ENCODE data around the gene HMOX2.
A peak's percentile ranks its signal among the peaks of the same experiment; 100 is the strongest.

The HMOX2 gene

GRCh38 chr16:4465977-4466779, 10.0 kb upstream of the HMOX2 start:
- DNase-seq (ENCODE audit: low read depth), result no peak

- DNase-seq (ENCODE audit: low read depth), result no peak
These were observed 8.3 kb upstream of the HMOX2 start for GRCh38 chr16:4467916-4468315.

GRCh38 chr16:4468972-4469371, 7.2 kb upstream of the HMOX2 start:
- no peak for DNase-seq (ENCODE audit: low read depth)

- no peak for DNase-seq (ENCODE audit: low read depth)
These were observed 4.3 kb upstream of the HMOX2 start for GRCh38 chr16:4471869-4472268.

GRCh38 chr16:4472880-4473279, 3.3 kb upstream of the HMOX2 start:
- no peak for DNase-seq (ENCODE audit: low read depth)

- DNase-seq (ENCODE audit: low read depth), result peak; percentile 85
These were observed 1.8 kb upstream of the HMOX2 start, which contains the start of gene NMRAL1 for GRCh38 chr16:4474192-4474961. NMRAL1 (minus strand) TSS chr16:4474625; CDS start chr16:4474132, 493 bp downstream.

GRCh38 chr16:4477966-4478365, 1.8 kb downstream of the HMOX2 start:
- no peak for DNase-seq (ENCODE audit: low read depth)

GRCh38 chr16:4481526-4481925, 5.3 kb downstream of the HMOX2 start:
- DNase-seq (ENCODE audit: low read depth), result no peak

- DNase-seq (ENCODE audit: low read depth), result no peak
These were observed 5.8 kb downstream of the HMOX2 start for GRCh38 chr16:4481963-4482362.

GRCh38 chr16:4486126-4486893, 10.1 kb downstream of the HMOX2 start:
- DNase-seq (ENCODE audit: low read depth), result no peak

- DNase-seq (ENCODE audit: low read depth), result no peak
These were observed 11.8 kb downstream of the HMOX2 start for GRCh38 chr16:4487955-4488498.

GRCh38 chr16:4488499-4488967, 12.3 kb downstream of the HMOX2 start:
- no peak for DNase-seq (ENCODE audit: low read depth)

- peak; percentile 82 for DNase-seq (ENCODE audit: low read depth)
These were observed 12.8 kb downstream of the HMOX2 start for GRCh38 chr16:4489030-4489429.

- DNase-seq (ENCODE audit: low read depth), result no peak
These were observed 15.7 kb downstream of the HMOX2 start for GRCh38 chr16:4491898-4492297.

GRCh38 chr16:4494746-4495490, 18.7 kb downstream of the HMOX2 start:
- peak; percentile 76 for DNase-seq (ENCODE audit: low read depth)

- no peak for DNase-seq (ENCODE audit: low read depth)
These were observed 19.6 kb downstream of the HMOX2 start for GRCh38 chr16:4495766-4496165.

GRCh38 chr16:4496305-4496704, 20.1 kb downstream of the HMOX2 start:
- DNase-seq (ENCODE audit: low read depth), result peak; percentile 48

- no peak for DNase-seq (ENCODE audit: low read depth)
These were observed 22.5 kb downstream of the HMOX2 start for GRCh38 chr16:4498546-4499195.

- no peak for DNase-seq (ENCODE audit: low read depth)
These were observed 23.0 kb downstream of the HMOX2 start for GRCh38 chr16:4499196-4499555.

GRCh38 chr16:4500272-4500671, 24.1 kb downstream of the HMOX2 start:
- peak; percentile 56 for DNase-seq (ENCODE audit: low read depth)

- no peak for DNase-seq (ENCODE audit: low read depth)
These were observed 24.9 kb downstream of the HMOX2 start for GRCh38 chr16:4501071-4501478.
